ENCODE data around the gene SPTB.

- TF ChIP-seq CTCF (IDR thresholded peaks at IDR 0.05) (no peak), POLR2A (IDR thresholded peaks at IDR 0.05) (no peak)
These were observed 100.2 kb downstream of the SPTB start for GRCh38 chr14:64779472-64779871.
